Activated CD8-positive, alpha-beta T cell treated with anti-CD3 and anti-CD28 coated beads, Interleukin-2, amount 10 ng/mL, durations not matched to agents 7 days and 5 days (primary cell): ENCODE measurements around the gene LAD1. TPM values are rescaled to one million over a fixed set of nuclear protein-coding genes. Genes with fewer than 3 reads are reported as not detected.

ENCODE experiments used
- ATAC-seq: fragments of 150-1000 bp; cut with Tn5 transposase; one replicate; pipeline ENCODE4 v1.10.0; 2021; ENCODE audit warnings: moderate library complexity
- CTCF ChIA-PET: fragments of 350-600 bp; sonication (Branson Sonifier 250); formaldehyde crosslinking; loops from one replicate; lab custom pipeline; 2021; ENCODE audit warnings: antibody characterized with exemption; lab: Charles Lee
- POLR2A ChIA-PET: fragments of 350-600 bp; sonication (Branson Sonifier 250); formaldehyde crosslinking; loops from one replicate; lab custom pipeline; 2021; ENCODE audit warnings: antibody characterized with exemption; lab: Charles Lee
- DNase-seq: peaks from one replicate; pipeline ENCODE4 v3.0.0-alpha.2; 2020
- H3K27ac Mint-ChIP-seq: one replicate; pipeline ENCODE4 v1.8.0; 2021; ENCODE audit warnings: mild to moderate bottlenecking, mixed read lengths
- H3K27me3 Mint-ChIP-seq: one replicate; pipeline ENCODE4 v1.8.0; 2021; ENCODE audit warnings: low read depth, mixed read lengths
- H3K36me3 Mint-ChIP-seq: one replicate; pipeline ENCODE4 v1.8.0; 2021; ENCODE audit warnings: low read depth, mixed read lengths
- H3K4me1 Mint-ChIP-seq: one replicate; pipeline ENCODE4 v1.8.0; 2021; ENCODE audit warnings: low read depth, mixed read lengths
- H3K4me3 Mint-ChIP-seq: one replicate; pipeline ENCODE4 v1.8.0; 2021; ENCODE audit warnings: mild to moderate bottlenecking, mixed read lengths
- H3K9me3 Mint-ChIP-seq: one replicate; pipeline ENCODE4 v1.8.0; 2022; ENCODE audit warnings: mixed read lengths; ENCODE audit not compliant: insufficient read depth
- total RNA-seq, 2 experiments: library from RNA; stranded (reverse); gene quantifications; one replicate each; pipeline ENCODE4 v1.2.3, GENCODE V29; 2021

The LAD1 gene
- total RNA-seq, 2 experiments from 2014 or later, result not detected

DNA sequence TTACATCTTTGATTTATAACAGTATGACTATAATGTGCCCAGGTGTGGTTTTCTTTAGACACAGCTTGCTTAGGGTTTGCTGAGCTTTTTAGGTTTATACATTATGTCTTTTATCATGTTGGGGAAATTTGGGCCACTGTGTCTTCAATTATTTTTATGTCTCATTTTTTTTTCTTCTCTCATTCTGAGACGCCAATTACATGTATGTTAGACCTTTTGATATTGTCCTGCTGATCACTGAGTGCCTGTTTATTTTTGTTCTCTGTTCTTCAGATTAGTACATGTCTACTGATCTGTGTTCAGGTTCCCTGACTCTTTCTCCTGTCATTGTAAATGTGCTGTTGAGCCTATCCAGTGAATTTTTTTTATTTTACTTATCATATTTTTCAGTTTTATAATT lies 57.7 kb downstream of the LAD1 start:
- Mint-ChIP-seq H3K9me3 (no peaks in the 10 kb centered on the region), H3K36me3 (no peaks in the 10 kb centered on the region), H3K27me3 (peaks cover 17% of the 10 kb centered on the region), H3K4me1 (no peaks in the 10 kb centered on the region), H3K4me3 (no peak overlapping the region), H3K27ac (no peak overlapping the region)
- DNase-seq (no peak), ATAC-seq (no peak)
- POLR2A ChIA-PET, result no interaction called here
- CTCF ChIA-PET, result no interaction called here

DNA sequence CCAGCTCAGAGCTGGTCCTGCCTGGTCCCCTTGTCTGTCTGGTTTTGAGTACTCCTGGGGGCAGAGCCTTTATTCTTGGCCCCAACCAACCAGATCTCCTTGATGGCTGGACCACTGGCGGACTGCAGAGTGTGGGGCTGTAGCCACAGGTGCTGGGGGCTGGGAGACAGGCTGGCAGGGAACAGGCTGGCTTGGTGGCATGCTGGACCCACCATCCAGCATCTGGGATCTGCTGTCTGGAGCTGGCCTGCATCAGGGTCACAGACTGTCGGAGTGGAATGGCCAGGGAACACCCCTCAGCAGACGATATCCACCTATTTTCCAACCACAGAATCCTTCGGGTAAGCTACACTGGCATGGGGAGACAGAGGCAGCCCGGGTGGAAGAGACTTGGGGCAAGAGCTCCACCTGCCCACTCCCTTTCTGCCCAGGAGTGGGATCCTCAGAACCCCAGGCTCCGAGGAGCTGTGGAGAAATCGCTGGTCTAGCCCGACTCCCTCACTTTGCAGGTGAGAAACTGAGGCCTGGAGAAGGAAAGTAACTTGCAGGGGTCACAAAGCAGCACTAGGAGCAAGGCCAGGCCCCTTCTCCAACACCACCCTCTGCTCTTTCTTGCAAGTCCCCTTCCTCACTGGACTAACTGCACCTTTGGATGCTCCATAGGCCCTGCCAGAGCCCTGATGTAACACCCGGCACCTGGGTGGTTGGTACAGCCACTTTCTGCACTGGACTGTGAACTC lies 62.2 kb downstream of the LAD1 start:
- Mint-ChIP-seq H3K27ac (no peak overlapping the region), H3K4me1 (no peaks in the 10 kb centered on the region), H3K36me3 (no peaks in the 10 kb centered on the region), H3K27me3 (peaks cover 17% of the 10 kb centered on the region), H3K4me3 (no peak overlapping the region), H3K9me3 (no peaks in the 10 kb centered on the region)
- ChIA-PET POLR2A (no interaction called here), CTCF (interaction anchor here (1.8 kb wide), 1 partner anchor 10 kb away, joined by 5 read pairs; no protein-coding TSS in a partner anchor)
- DNase-seq, result no peak
- no peak for ATAC-seq

DNA sequence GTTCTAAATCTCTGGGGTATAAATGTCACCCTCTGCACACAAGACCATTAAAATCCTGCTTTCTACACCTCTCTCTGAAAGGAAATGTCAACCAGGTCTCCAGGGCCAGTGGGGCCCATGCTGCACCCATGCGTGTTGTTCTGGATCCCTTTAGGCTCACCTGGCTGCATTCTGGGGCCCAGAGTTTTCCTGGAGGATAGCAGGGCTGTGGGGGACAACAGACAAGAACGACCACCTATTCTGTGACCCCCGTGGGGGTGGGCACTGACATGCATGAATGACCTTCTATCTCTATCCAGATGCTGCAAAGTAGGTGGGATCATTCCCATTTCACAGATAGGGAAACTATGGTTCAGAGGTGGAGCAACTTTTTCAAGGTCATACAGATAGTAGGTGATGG lies 63.2 kb downstream of the LAD1 start:
- no peak for ATAC-seq
- Mint-ChIP-seq H3K36me3 (no peaks in the 10 kb centered on the region), H3K4me1 (no peaks in the 10 kb centered on the region), H3K4me3 (no peak overlapping the region), H3K27ac (no peak overlapping the region), H3K27me3 (peaks cover 11% of the 10 kb centered on the region), H3K9me3 (no peaks in the 10 kb centered on the region)
- no peak for DNase-seq
- POLR2A ChIA-PET, result no interaction called here
- CTCF ChIA-PET, result interaction anchor here (1.8 kb wide), 1 partner anchor 11 kb away, joined by 5 read pairs; no protein-coding TSS in a partner anchor

DNA sequence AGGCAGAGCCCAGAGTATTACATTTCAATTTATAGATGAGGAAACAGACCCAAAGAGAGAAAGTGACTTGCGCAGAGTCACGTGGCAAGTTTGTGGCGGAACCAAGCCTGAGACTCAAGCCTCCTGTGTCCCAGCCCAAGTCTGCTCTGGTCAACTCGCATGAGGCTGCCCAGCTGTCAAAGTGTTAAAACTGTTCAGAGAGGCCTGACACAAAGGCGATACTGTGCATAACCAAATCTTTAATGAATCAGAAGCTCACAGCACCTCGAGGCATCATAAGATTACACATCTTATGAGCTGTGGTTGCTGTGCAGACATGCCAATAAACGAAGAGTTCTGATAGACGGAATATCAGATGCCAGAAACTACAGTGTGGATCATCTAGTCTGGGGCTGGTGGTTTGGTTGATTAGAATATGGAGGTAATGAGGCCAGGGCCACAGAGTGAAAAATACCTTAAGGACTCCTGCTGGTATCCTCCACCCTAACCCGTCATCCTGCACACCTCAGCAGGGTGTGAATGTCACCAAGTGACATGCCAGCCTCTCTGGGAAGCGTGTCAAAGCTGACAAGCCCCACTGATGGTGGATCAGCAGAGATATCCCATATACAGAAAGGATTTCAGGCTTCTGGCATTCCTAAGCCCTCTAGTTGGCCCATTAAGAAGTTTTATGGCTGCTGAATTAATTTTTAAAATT lies 63.8 kb downstream of the LAD1 start:
- CTCF ChIA-PET, result no interaction called here
- H3K27ac Mint-ChIP-seq, result no peak overlapping the region
- H3K9me3 Mint-ChIP-seq, result no peaks in the 10 kb centered on the region
- POLR2A ChIA-PET, result no interaction called here
- no peaks in the 10 kb centered on the region for H3K4me1 Mint-ChIP-seq
- H3K4me3 Mint-ChIP-seq, result no peak overlapping the region
- ATAC-seq (no peak), DNase-seq (no peak)
- H3K36me3 Mint-ChIP-seq, result no peaks in the 10 kb centered on the region
- peaks cover 7% of the 10 kb centered on the region for H3K27me3 Mint-ChIP-seq

DNA sequence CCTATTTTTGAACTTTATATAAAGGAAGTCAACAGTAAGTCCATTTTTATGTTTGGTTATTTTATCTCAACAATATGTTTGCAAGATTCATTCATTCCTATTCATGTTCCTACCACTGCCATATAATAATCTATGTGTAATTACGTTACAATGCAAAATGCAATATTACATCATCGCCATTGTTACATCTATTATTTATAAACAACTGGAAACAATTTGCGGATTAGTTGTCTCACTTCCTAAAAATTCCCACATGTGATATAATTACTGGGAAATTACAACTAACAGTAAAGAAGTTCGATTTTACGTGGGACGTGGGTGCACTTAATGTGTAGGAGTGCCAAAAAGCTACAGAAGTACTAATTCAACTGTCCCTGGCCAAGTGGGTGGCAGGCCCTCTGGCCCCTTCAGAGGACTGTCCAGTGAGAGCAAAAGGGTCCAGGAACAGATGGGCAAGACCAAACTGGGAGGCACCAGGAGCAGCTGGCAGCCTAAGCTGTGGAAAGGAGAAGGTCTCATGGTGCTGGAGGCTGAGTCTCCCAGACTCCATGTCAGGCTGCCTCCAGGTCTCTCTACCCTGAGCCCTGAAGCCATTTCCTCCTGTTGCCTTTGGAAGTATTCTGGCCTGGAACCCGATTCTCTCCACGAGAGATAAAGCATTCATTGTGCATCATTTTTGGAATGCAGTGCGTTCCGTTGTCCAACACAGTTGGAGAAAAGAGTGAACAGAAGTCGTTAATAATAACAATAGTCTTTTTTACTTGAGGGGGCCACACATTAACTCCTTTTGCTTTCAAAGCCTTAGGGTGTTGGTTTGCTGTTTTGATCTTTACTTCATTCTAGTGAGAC lies 64.6 kb downstream of the LAD1 start:
- no peak overlapping the region for H3K4me3 Mint-ChIP-seq
- no peak overlapping the region for H3K27ac Mint-ChIP-seq
- CTCF ChIA-PET, result no interaction called here
- peaks cover 4% of the 10 kb centered on the region for H3K27me3 Mint-ChIP-seq
- ATAC-seq (no peak), DNase-seq (no peak)
- no peaks in the 10 kb centered on the region for H3K36me3 Mint-ChIP-seq
- POLR2A ChIA-PET, result no interaction called here
- H3K9me3 Mint-ChIP-seq, result no peaks in the 10 kb centered on the region
- no peaks in the 10 kb centered on the region for H3K4me1 Mint-ChIP-seq

DNA sequence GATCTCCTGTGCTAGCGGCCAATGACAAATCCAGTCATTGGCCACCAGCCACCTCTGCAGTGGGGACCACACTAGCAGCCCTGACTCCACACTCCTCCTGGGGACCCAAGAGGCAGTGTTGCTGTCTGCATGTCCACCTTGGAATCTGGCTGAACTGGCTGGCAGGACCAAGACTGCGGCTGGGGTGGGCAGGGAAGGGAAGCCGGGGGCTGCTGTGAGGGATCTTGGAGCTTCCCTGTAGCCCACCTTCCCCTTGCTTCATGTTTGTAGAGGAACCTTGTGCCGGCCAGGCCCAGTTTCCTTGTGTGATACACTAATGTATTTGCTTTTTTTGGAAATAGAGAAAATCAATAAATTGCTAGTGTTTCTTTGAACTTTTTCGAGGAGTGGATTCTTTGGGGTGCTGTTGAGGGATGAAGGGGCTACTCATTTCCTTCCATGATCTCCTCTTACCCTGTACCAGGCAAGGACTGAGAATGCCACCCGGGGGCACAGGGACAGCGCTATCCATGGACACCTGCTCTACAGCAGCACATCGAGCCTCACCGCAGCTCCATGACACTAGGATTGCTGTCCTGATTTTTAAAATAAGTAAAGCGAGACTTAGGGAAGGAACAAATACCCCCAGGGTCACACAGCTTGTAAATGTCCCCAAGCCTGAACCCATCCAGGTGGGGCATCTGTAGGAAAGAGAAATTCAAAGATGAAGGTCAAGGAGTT lies 66.3 kb downstream of the LAD1 start:
- Mint-ChIP-seq H3K36me3 (no peaks in the 10 kb centered on the region), H3K4me3 (no peak overlapping the region), H3K4me1 (no peaks in the 10 kb centered on the region), H3K27me3 (no peaks in the 10 kb centered on the region), H3K27ac (no peak overlapping the region), H3K9me3 (no peaks in the 10 kb centered on the region)
- ATAC-seq (no peak), DNase-seq (no peak)
- CTCF ChIA-PET, result no interaction called here
- POLR2A ChIA-PET, result no interaction called here

DNA sequence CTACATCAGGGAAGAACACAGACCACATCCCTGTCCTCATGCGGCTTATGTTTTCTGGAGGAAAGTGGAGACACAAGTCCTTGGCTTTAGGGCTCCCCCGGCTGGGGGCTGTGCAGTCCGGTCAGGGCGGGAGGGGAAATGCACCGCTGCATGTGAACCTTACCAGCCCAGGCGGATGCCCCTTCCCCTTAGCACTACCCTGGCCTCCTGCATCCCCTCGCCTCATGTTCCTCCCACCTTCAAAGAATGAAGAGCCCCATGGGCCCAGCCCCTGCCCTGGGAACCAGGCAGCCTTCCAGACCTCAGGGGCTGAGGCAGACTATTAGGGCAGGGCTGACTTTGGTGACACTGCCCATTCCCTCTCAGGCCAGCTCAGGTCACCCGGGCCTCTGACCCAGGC lies 67.1 kb downstream of the LAD1 start:
- Mint-ChIP-seq H3K27me3 (no peaks in the 10 kb centered on the region), H3K36me3 (no peaks in the 10 kb centered on the region), H3K27ac (no peak overlapping the region), H3K4me1 (no peaks in the 10 kb centered on the region), H3K4me3 (no peak overlapping the region), H3K9me3 (no peaks in the 10 kb centered on the region)
- ATAC-seq (no peak), DNase-seq (no peak)
- POLR2A ChIA-PET, result no interaction called here
- CTCF ChIA-PET, result no interaction called here

DNA sequence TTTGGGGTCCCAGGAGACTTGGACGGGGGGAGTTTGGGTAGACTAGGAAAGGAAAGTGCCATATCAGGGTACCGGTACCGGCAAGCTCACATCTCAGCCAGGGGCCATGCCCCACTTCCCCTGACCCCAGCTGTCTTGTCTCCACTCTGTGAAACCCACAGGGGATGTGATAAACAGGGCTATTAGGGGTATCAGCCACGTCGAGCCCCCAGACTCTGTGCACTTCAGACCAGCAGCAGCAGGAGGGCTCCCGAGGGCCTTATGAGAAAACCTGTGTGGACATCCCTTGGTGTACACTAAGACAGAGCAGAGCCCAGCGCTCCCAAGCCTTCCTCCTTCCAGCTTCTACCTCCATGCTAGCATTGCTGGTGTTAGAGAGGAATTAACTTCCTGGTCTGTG lies 68.0 kb downstream of the LAD1 start:
- no peaks in the 10 kb centered on the region for H3K36me3 Mint-ChIP-seq
- no peak overlapping the region for H3K27ac Mint-ChIP-seq
- H3K27me3 Mint-ChIP-seq, result no peaks in the 10 kb centered on the region
- ATAC-seq (no peak), DNase-seq (no peak)
- no peaks in the 10 kb centered on the region for H3K9me3 Mint-ChIP-seq
- H3K4me3 Mint-ChIP-seq, result no peak overlapping the region
- H3K4me1 Mint-ChIP-seq, result no peaks in the 10 kb centered on the region
- CTCF ChIA-PET, result interaction anchor here (1.6 kb wide), 1 partner anchor 16 kb away, joined by 6 read pairs; no protein-coding TSS in a partner anchor
- POLR2A ChIA-PET, result no interaction called here

Other genes starting within 250 kb of the LAD1 start
- gene TMEM9, start 244.8 kb downstream of the LAD1 start, total RNA-seq, result 10 to 100 TPM; 13.6 to 18.9 TPM
- not detected for gene IGFN1, start 208.5 kb downstream of the LAD1 start, total RNA-seq
- gene PKP1, start 115.8 kb downstream of the LAD1 start, total RNA-seq, result not detected
- gene TNNT2, start 21.6 kb downstream of the LAD1 start, total RNA-seq, result not detected
- gene TNNI1, start 22.4 kb upstream of the LAD1 start, total RNA-seq, result not detected
- 10 to 100 TPM; 17.3 to 18.7 TPM for gene PHLDA3, start 69.9 kb upstream of the LAD1 start, total RNA-seq
- 10 to 100 TPM; 78.7 to 80.9 TPM for gene CSRP1, start 107.8 kb upstream of the LAD1 start, total RNA-seq
- 1 to 10 TPM; 1.1 to 1.9 TPM for gene NAV1, start 139.8 kb upstream of the LAD1 start, total RNA-seq